Inferior parietal cortex (tissue), 1 donor: ENCODE measurements around the gene SCUBE1.

Source experiments
- DNase-seq: peaks from one replicate; pipeline ENCODE4 v3.0.0-alpha.2; 2016; ENCODE audit errors: extremely low spot score

Gene SCUBE1

GRCh38 chr22:43213962-43214361 is 129.2 kb downstream of the SCUBE1 start:
- DNase-seq = no peak

- no peak for DNase-seq
Observed at GRCh38 chr22:43213051-43213450, 130.1 kb downstream of the SCUBE1 start.

GRCh38 chr22:43212434-43212952 is 130.7 kb downstream of the SCUBE1 start:
- DNase-seq = no peak

- no peak for DNase-seq
Observed at GRCh38 chr22:43211941-43212433, 131.2 kb downstream of the SCUBE1 start.

GRCh38 chr22:43210631-43211515 is 132.3 kb downstream of the SCUBE1 start:
- no peak for DNase-seq

- no peak for DNase-seq
Observed at GRCh38 chr22:43209971-43210370, 133.2 kb downstream of the SCUBE1 start.

- DNase-seq = no peak
Observed at GRCh38 chr22:43209523-43209890, 133.7 kb downstream of the SCUBE1 start.

- no peak for DNase-seq
Observed at GRCh38 chr22:43208703-43209522, 134.3 kb downstream of the SCUBE1 start.

GRCh38 chr22:43207849-43208702 is 135.1 kb downstream of the SCUBE1 start:
- DNase-seq = no peak

GRCh38 chr22:43207386-43207785 is 135.8 kb downstream of the SCUBE1 start:
- no peak for DNase-seq

- DNase-seq = no peak
Observed at GRCh38 chr22:43206509-43207161, 136.5 kb downstream of the SCUBE1 start.

- DNase-seq = no peak
Observed at GRCh38 chr22:43205748-43206508, 137.2 kb downstream of the SCUBE1 start.

GRCh38 chr22:43205261-43205691 is 137.9 kb downstream of the SCUBE1 start:
- DNase-seq = no peak

GRCh38 chr22:43203471-43203981 is 139.6 kb downstream of the SCUBE1 start:
- DNase-seq = no peak

- DNase-seq = no peak
Observed at GRCh38 chr22:43202756-43203410, 140.3 kb downstream of the SCUBE1 start.

GRCh38 chr22:43202326-43202725 is 140.8 kb downstream of the SCUBE1 start:
- DNase-seq = no peak

GRCh38 chr22:43201486-43202219 is 141.5 kb downstream of the SCUBE1 start:
- DNase-seq = no peak

GRCh38 chr22:43200555-43200954 is 142.6 kb downstream of the SCUBE1 start:
- no peak for DNase-seq

GRCh38 chr22:43200031-43200430 is 143.1 kb downstream of the SCUBE1 start:
- DNase-seq = no peak
